Measurements from ENCODE around the gene MEGF6.

DNA sequence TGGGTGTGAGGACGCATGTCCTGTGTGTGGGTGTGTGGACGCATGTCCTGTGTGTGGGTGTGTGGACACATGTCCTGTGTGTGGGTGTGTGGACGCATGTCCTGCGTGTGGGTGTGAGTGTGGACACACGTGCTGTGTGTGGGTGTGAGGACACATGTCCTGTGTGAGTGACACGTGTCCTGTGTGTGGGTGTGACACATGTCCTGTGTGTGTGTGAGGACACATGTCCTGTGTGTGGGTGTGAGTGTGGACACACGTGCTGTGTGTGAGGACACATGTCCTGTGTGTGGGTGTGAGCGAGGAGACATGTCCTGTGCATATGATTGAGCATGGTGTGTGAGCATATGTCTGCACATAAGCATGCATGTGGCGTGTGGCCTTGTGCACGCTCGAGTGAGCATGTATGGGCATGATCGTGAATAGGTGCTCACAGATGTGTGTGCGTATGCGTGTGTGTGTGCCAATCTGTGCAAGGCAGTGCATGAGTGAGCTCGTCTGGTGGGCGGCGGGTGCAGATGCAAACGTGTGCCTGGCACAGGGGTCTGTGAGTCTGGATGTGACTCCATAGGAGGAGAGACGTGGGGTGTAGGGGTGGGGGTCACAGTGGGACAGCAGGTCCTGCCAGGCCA lies 25.3 kb downstream of the MEGF6 start:
- TF ChIP-seq CTCF (IDR thresholded peaks at IDR 0.05; ENCODE audit: low read depth, low read length, poor library complexity, severe bottlenecking) (no peak), EZH2phosphoT487 (IDR thresholded peaks at IDR 0.05; ENCODE audit: borderline replicate concordance, low read length) (no peak)
